Tibial nerve (tissue), 3 donors: ENCODE measurements around the gene PLCB3.
"Not testable (repeated sequence)": the region's sequence is repeated elsewhere in the genome, so short reads cannot be mapped to it uniquely, and the experiment has no call there.

Experiments used
- CTCF ChIP-seq, 5 experiments: fragments of 200-600 bp in 3 of 5; fragments of 450-650 bp in 2 of 5; sonication (generic) in 3 of 5; IDR thresholded peaks; one replicate each; pipeline ENCODE4 v1.5.1; 2016 to 2019; ENCODE audit warnings: antibody characterized with exemption in 5 of 5, mild to moderate bottlenecking in 3 of 5, moderate library complexity in 2 of 5
- POLR2A ChIP-seq, 2 donors: fragments of 450-650 bp; IDR thresholded peaks; one replicate each; pipeline ENCODE4 v1.6.1; 2017; ENCODE audit warnings: antibody characterized with exemption in 2 of 2, mild to moderate bottlenecking in 2 of 2, moderate library complexity in 2 of 2

DNA sequence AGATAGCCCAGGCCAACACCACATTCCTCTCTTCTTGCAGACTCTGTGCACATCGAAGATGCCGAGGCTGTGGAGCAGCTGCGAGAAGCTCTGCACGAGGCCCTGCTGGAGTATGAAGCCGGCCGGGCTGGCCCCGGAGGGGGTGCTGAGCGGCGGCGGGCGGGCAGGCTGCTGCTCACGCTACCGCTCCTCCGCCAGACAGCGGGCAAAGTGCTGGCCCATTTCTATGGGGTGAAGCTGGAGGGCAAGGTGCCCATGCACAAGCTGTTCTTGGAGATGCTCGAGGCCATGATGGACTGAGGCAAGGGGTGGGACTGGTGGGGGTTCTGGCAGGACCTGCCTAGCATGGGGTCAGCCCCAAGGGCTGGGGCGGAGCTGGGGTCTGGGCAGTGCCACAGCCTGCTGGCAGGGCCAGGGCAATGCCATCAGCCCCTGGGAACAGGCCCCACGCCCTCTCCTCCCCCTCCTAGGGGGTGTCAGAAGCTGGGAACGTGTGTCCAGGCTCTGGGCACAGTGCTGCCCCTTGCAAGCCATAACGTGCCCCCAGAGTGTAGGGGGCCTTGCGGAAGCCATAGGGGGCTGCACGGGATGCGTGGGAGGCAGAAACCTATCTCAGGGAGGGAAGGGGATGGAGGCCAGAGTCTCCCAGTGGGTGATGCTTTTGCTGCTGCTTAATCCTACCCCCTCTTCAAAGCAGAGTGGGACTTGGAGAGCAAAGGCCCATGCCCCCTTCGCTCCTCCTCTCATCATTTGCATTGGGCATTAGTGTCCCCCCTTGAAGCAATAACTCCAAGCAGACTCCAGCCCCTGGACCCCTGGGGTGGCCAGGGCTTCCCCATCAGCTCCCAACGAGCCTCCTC, 64.6 kb downstream of the PLCB3 start:
- TF ChIP-seq CTCF, POLR2A (IDR thresholded peaks at IDR 0.05): not testable (repeated sequence)
